Measurements from ENCODE around the gene CDT1. TPM values are rescaled to one million over a fixed set of nuclear protein-coding genes. Genes with fewer than 3 reads are reported as not detected.

Gene CDT1
- total RNA-seq, 1 donor from 2014 or later: 0.76 TPM

Other genes starting within 250 kb of the CDT1 start
- 46.9 TPM for gene ZC3H18, start 233.4 kb upstream of the CDT1 start, total RNA-seq
- gene IL17C, start 165.2 kb upstream of the CDT1 start, total RNA-seq: not detected
- 87.4 TPM for gene CYBA, start 152.7 kb upstream of the CDT1 start, total RNA-seq
- 64.4 TPM for gene MVD, start 140.7 kb upstream of the CDT1 start, total RNA-seq
- gene SNAI3, start 117.3 kb upstream of the CDT1 start, total RNA-seq: 0.53 TPM
- 28.6 TPM for gene RNF166, start 97.4 kb upstream of the CDT1 start, total RNA-seq
- 20.6 TPM for gene CTU2, start 97.3 kb upstream of the CDT1 start, total RNA-seq
- 111 TPM for gene PIEZO1, start 18.6 kb upstream of the CDT1 start, total RNA-seq
- 46.0 TPM for gene APRT, start 8.1 kb downstream of the CDT1 start, total RNA-seq
- gene GALNS, start 53.2 kb downstream of the CDT1 start, total RNA-seq: 41.1 TPM
- gene TRAPPC2L, start 53.3 kb downstream of the CDT1 start, total RNA-seq: 41.2 TPM
- gene PABPN1L, start 62.9 kb downstream of the CDT1 start, total RNA-seq: not detected
- 8.2 TPM for gene CBFA2T3, start 173.4 kb downstream of the CDT1 start, total RNA-seq

Data from sciatic nerve (tissue), 1 donor.